Daoy (cell line): Measurements from ENCODE around the gene ATP6V1G3. TPM values are rescaled to one million over a fixed set of nuclear protein-coding genes. Genes with fewer than 3 reads are reported as not detected.
"Not testable (repeated sequence)": the region's sequence is repeated elsewhere in the genome, so short reads cannot be mapped to it uniquely, and the experiment has no call there.

ENCODE experiments used
- DNase-seq: peaks from one replicate; pipeline ENCODE4 v3.0.0-alpha.2; 2015; ENCODE audit warnings: low read depth
- total RNA-seq: library from RNA; depleted of rRNA; stranded (reverse); fragments of >200 nt; shearing (Covaris generic); gene quantifications from 2 replicates; pipeline ENCODE4 v1.2.3, GENCODE V29; 2014

ATP6V1G3 gene
- total RNA-seq, 1 experiment from 2014 or later, result not detected

GRCh38 chr1:198542632-198543031 lies 2.2 kb upstream of the ATP6V1G3 start:
- DNase-seq, result no peak

- no peak for DNase-seq
These were observed 1.3 kb upstream of the ATP6V1G3 start for GRCh38 chr1:198541737-198542136.

- no peak for DNase-seq
These were observed 1.7 kb downstream of the ATP6V1G3 start for GRCh38 chr1:198538579-198539364.

GRCh38 chr1:198535631-198536030 lies 4.8 kb downstream of the ATP6V1G3 start:
- DNase-seq, result no peak

- DNase-seq, result no peak
These were observed 5.7 kb downstream of the ATP6V1G3 start for GRCh38 chr1:198534548-198535418.

GRCh38 chr1:198531891-198532290 lies 8.6 kb downstream of the ATP6V1G3 start:
- DNase-seq, result no peak

GRCh38 chr1:198530953-198531352 lies 9.5 kb downstream of the ATP6V1G3 start:
- no peak for DNase-seq

GRCh38 chr1:198529414-198529813 lies 11.1 kb downstream of the ATP6V1G3 start:
- DNase-seq, result no peak

- no peak for DNase-seq
These were observed 12.1 kb downstream of the ATP6V1G3 start for GRCh38 chr1:198528364-198528763.

GRCh38 chr1:198524556-198524955 lies 15.9 kb downstream of the ATP6V1G3 start:
- DNase-seq, result no peak

- not testable (repeated sequence) for DNase-seq
These were observed 16.4 kb downstream of the ATP6V1G3 start for GRCh38 chr1:198524127-198524526.

GRCh38 chr1:198523182-198523950 lies 17.1 kb downstream of the ATP6V1G3 start:
- DNase-seq, result no peak

- no peak for DNase-seq
These were observed 19.8 kb downstream of the ATP6V1G3 start for GRCh38 chr1:198520524-198521254.

- no peak for DNase-seq
These were observed 20.6 kb downstream of the ATP6V1G3 start for GRCh38 chr1:198519639-198520501.

- no peak for DNase-seq
These were observed 22.8 kb downstream of the ATP6V1G3 start for GRCh38 chr1:198517623-198518199.

GRCh38 chr1:198500096-198500495 lies 40.4 kb downstream of the ATP6V1G3 start:
- DNase-seq, result no peak

GRCh38 chr1:198499588-198499987 lies 40.9 kb downstream of the ATP6V1G3 start:
- DNase-seq, result no peak

- no peak for DNase-seq
These were observed 41.6 kb downstream of the ATP6V1G3 start for GRCh38 chr1:198498881-198499280.

GRCh38 chr1:198498103-198498385 lies 42.4 kb downstream of the ATP6V1G3 start:
- DNase-seq, result no peak
